Cardiac muscle cell (in vitro differentiated cells and primary cell): ENCODE data around the gene SMG1. TPM values are rescaled to one million over a fixed set of nuclear protein-coding genes. Genes with fewer than 3 reads are reported as not detected.

Source experiments
- DNase-seq, 2 donors: peaks; one replicate each; pipeline versions ENCODE4 v3.0.0 to v3.0.0-alpha.2; 2010 to 2017; ENCODE audit warnings: low read depth in 1 of 2, low spot score in 1 of 2
- H3K27ac ChIP-seq: fragments of 200-600 bp; sonication (generic); 2 replicates; pipeline ENCODE4 v1.5.1; 2016
- H3K27me3 ChIP-seq: fragments of 200-600 bp; sonication (generic); 2 replicates; pipeline ENCODE4 v1.6.0; 2016; ENCODE audit warnings: control low read depth
- H3K36me3 ChIP-seq: fragments of 200-600 bp; sonication (generic); 2 replicates; pipeline ENCODE4 v1.5.1; 2016; ENCODE audit warnings: control low read depth
- H3K4me1 ChIP-seq: fragments of 200-600 bp; sonication (generic); 2 replicates; pipeline ENCODE4 v1.8.1; 2017; ENCODE audit warnings: low read depth, mild to moderate bottlenecking, mixed run types
- H3K4me3 ChIP-seq: fragments of 200-600 bp; sonication (generic); 2 replicates; pipeline ENCODE4 v1.5.1; 2016; ENCODE audit warnings: mild to moderate bottlenecking
- H3K9me3 ChIP-seq: fragments of 200-600 bp; sonication (generic); 2 replicates; pipeline ENCODE4 v1.5.1; 2017; ENCODE audit warnings: low read depth, mild to moderate bottlenecking, control low read depth
- CTCF ChIP-seq: IDR thresholded peaks from 2 replicates; pipeline ENCODE4 v1.5.1; 2012; ENCODE audit warnings: low read depth, mild to moderate bottlenecking, low read length
- polyA plus RNA-seq: library from polyadenylated mRNA; unstranded; fragments of >200 nt; fragmentation: Nextera tagmentation; extraction: Ambion mirVana; gene quantifications from 2 replicates; pipeline ENCODE4 v1.2.1, GENCODE V29; 2016
- total RNA-seq: library from RNA; depleted of rRNA; stranded (reverse); fragments of >200 nt; gene quantifications from 2 replicates; pipeline ENCODE4 v1.2.3, GENCODE V29; 2016

The SMG1 gene
- total and polyA plus RNA-seq, 2 experiments from 2014 or later: 8.2 to 30.1 TPM

- no peak for TF ChIP-seq CTCF
- DNase-seq: no peak
- H3K27me3 ChIP-seq: no peaks in the 10 kb centered on the region
- no peaks in the 10 kb centered on the region for H3K9me3 ChIP-seq
- no peak overlapping the region for H3K4me3 ChIP-seq
- no peaks in the 10 kb centered on the region for H3K4me1 ChIP-seq
- H3K27ac ChIP-seq: no peak overlapping the region
- peaks cover 74% of the 10 kb centered on the region for H3K36me3 ChIP-seq
Measured at GRCh38 chr16:18852647-18853046, 73.6 kb downstream of the SMG1 start.

- Histone ChIP-seq H3K4me1 (no peaks in the 10 kb centered on the region), H3K27ac (no peak overlapping the region), H3K27me3 (no peaks in the 10 kb centered on the region), H3K9me3 (no peaks in the 10 kb centered on the region), H3K36me3 (peaks cover 83% of the 10 kb centered on the region), H3K4me3 (no peak overlapping the region)
- no peak for DNase-seq
- TF ChIP-seq CTCF: no peak
Measured at GRCh38 chr16:18846416-18846815, 79.8 kb downstream of the SMG1 start.

- Histone ChIP-seq H3K27me3 (no peaks in the 10 kb centered on the region), H3K36me3 (peaks cover 74% of the 10 kb centered on the region), H3K4me1 (no peaks in the 10 kb centered on the region), H3K9me3 (no peaks in the 10 kb centered on the region), H3K4me3 (no peak overlapping the region), H3K27ac (no peak overlapping the region)
- no peak for TF ChIP-seq CTCF
- DNase-seq: no peak
Measured at GRCh38 chr16:18842565-18842964, 83.6 kb downstream of the SMG1 start.

GRCh38 chr16:18841833-18842525 lies 84.2 kb downstream of the SMG1 start:
- H3K36me3 ChIP-seq: peaks cover 74% of the 10 kb centered on the region

GRCh38 chr16:18839555-18839954 lies 86.7 kb downstream of the SMG1 start:
- Histone ChIP-seq H3K36me3 (peaks cover 78% of the 10 kb centered on the region), H3K9me3 (no peaks in the 10 kb centered on the region), H3K27me3 (no peaks in the 10 kb centered on the region), H3K27ac (no peak overlapping the region), H3K4me1 (no peaks in the 10 kb centered on the region), H3K4me3 (no peak overlapping the region)
- no peak for TF ChIP-seq CTCF
- DNase-seq: no peak

More at GRCh38 chr16:18841833-18842525, 84.2 kb downstream of the SMG1 start:
- no peaks in the 10 kb centered on the region for H3K27me3 ChIP-seq
- H3K9me3 ChIP-seq: no peaks in the 10 kb centered on the region
- TF ChIP-seq CTCF: no peak
- H3K4me3 ChIP-seq: no peak overlapping the region
- H3K27ac ChIP-seq: no peak overlapping the region
- no peaks in the 10 kb centered on the region for H3K4me1 ChIP-seq
- no peak for DNase-seq
